IMR-90 (cell line): ENCODE measurements around the gene FAM83C. TPM values are rescaled to one million over a fixed set of nuclear protein-coding genes. Genes with fewer than 3 reads are reported as not detected.

Experiments used
- ATAC-seq: fragments of 200-7000 bp; cut with Tn5 transposase; 2 replicates; pipeline ENCODE4 v1.9.1; 2020; ENCODE audit warnings: low read depth, mild to moderate bottlenecking, moderate library complexity
- BruUV-seq: library from RNA; stranded (reverse); fragments of 400-500 nt; replicated peaks from 2 replicates; lab custom pipeline; 2021; lab: Mats Ljungman, UMichigan
- CTCF ChIA-PET: fragments of 300-600 bp; formaldehyde crosslinking; extraction: SDS; loops from one replicate; lab custom pipeline; 2021; ENCODE audit warnings: antibody characterized with exemption; lab: Yijun Ruan, JAX
- POLR2A ChIA-PET: fragments of 300-600 bp; sonication (Branson Sonifier 250); formaldehyde crosslinking; loops from one replicate; lab custom pipeline; 2022; ENCODE audit warnings: antibody characterized with exemption; ENCODE audit not compliant: unreplicated experiment; lab: Charles Lee
- DNase-seq: peaks from one replicate; pipeline ENCODE4 v3.0.0; 2013
- H2AFZ ChIP-seq: replicated peaks from 2 replicates; pipeline ENCODE3; 2013; ENCODE audit warnings: low read length, mild to moderate bottlenecking; ENCODE audit not compliant: poor library complexity
- H2AK5ac ChIP-seq: 2 replicates; pipeline ENCODE4 v1.6.1; 2013; ENCODE audit warnings: low read depth, low read length, inconsistent platforms
- H2AK9ac ChIP-seq: replicated peaks from 2 replicates; pipeline ENCODE3; 2013; ENCODE audit warnings: mild to moderate bottlenecking, low read depth, low read length, moderate library complexity; ENCODE audit not compliant: poor library complexity
- H2BK120ac ChIP-seq: 2 replicates; pipeline ENCODE4 v1.6.1; 2013; ENCODE audit warnings: low read depth, low read length, inconsistent platforms
- H2BK15ac ChIP-seq: 3 replicates; pipeline ENCODE4 v1.6.1; 2013; ENCODE audit warnings: low read depth, low read length, inconsistent platforms
- H2BK20ac ChIP-seq: 2 replicates; pipeline ENCODE4 v1.6.1; 2013; ENCODE audit warnings: low read depth, mild to moderate bottlenecking, inconsistent platforms, low read length, moderate library complexity
- H2BK5ac ChIP-seq: 2 replicates; pipeline ENCODE4 v1.6.1; 2013; ENCODE audit warnings: mild to moderate bottlenecking, low read depth, low read length, inconsistent platforms; ENCODE audit not compliant: poor library complexity, severe bottlenecking
- H3K14ac ChIP-seq: replicated peaks from 2 replicates; pipeline ENCODE4 v1.6.1; 2013; ENCODE audit warnings: low read depth, low read length, inconsistent platforms
- H3K18ac ChIP-seq: 2 replicates; pipeline ENCODE4 v1.6.1; 2013; ENCODE audit warnings: low read depth, low read length, control low read depth
- H3K23ac ChIP-seq: 2 replicates; pipeline ENCODE4 v1.6.1; 2013; ENCODE audit warnings: low read depth, low read length, inconsistent platforms
- H3K27ac ChIP-seq: 2 replicates; pipeline ENCODE4 v1.5.1; 2013; ENCODE audit warnings: mild to moderate bottlenecking, control low read depth, low read length; ENCODE audit not compliant: insufficient read depth
- H3K27me3 ChIP-seq: 2 replicates; pipeline ENCODE4 v1.6.1; 2013; ENCODE audit warnings: low read length; ENCODE audit not compliant: control insufficient read depth, insufficient read depth
- H3K36me3 ChIP-seq: 2 replicates; pipeline ENCODE4 v1.6.1; 2013; ENCODE audit warnings: low read length, mixed read lengths; ENCODE audit not compliant: control insufficient read depth, insufficient read depth
- H3K4ac ChIP-seq: 2 replicates; pipeline ENCODE4 v1.6.1; 2013; ENCODE audit warnings: low read depth, low read length, inconsistent platforms
- H3K4me1 ChIP-seq: 2 replicates; pipeline ENCODE4 v1.6.1; 2013; ENCODE audit warnings: low read length, mixed read lengths; ENCODE audit not compliant: control insufficient read depth, insufficient read depth
- H3K4me2 ChIP-seq: 2 replicates; pipeline ENCODE4 v1.6.1; 2013; ENCODE audit warnings: low read depth, mild to moderate bottlenecking, control low read depth, low read length, moderate library complexity
- H3K4me3 ChIP-seq: 2 replicates; pipeline ENCODE4 v1.5.1; 2013; ENCODE audit warnings: low read depth, mild to moderate bottlenecking, control low read depth, low read length, moderate library complexity; ENCODE audit not compliant: insufficient read depth
- H3K56ac ChIP-seq: 2 replicates; pipeline ENCODE4 v1.6.1; 2013; ENCODE audit warnings: low read length, inconsistent platforms; ENCODE audit not compliant: insufficient read depth; ENCODE audit errors: extremely low read depth
- H3K79me1 ChIP-seq, 2 experiments: 2 replicates each; pipeline ENCODE4 v1.6.1; 2013; ENCODE audit warnings: low read length in 2 of 2, inconsistent platforms in 1 of 2, low read depth in 1 of 2
- H3K9ac ChIP-seq: 2 replicates; pipeline ENCODE4 v1.6.1; 2013; ENCODE audit warnings: low read depth, low read length, control low read depth
- H3K9me1 ChIP-seq: 2 replicates; pipeline ENCODE4 v1.6.1; 2013; ENCODE audit warnings: low read length, inconsistent platforms; ENCODE audit not compliant: insufficient read depth
- H3K9me3 ChIP-seq: 2 replicates; pipeline ENCODE4 v1.6.1; 2013; ENCODE audit warnings: low read length; ENCODE audit not compliant: control insufficient read depth, insufficient read depth
- H4K20me1 ChIP-seq: 2 replicates; pipeline ENCODE4 v1.6.1; 2013; ENCODE audit warnings: low read length, inconsistent platforms; ENCODE audit not compliant: insufficient read depth
- H4K5ac ChIP-seq: 2 replicates; pipeline ENCODE4 v1.6.1; 2013; ENCODE audit warnings: mild to moderate bottlenecking, low read depth, low read length, control low read depth
- H4K8ac ChIP-seq, 2 experiments: 2 replicates each; pipeline ENCODE4 v1.6.1; 2013; ENCODE audit warnings: low read depth in 2 of 2, low read length in 2 of 2, control low read depth in 1 of 2, inconsistent platforms in 1 of 2
- H4K91ac ChIP-seq: 2 replicates; pipeline ENCODE4 v1.6.1; 2013; ENCODE audit warnings: low read depth, low read length, inconsistent platforms; ENCODE audit not compliant: insufficient read depth
- NFE2L2 ChIP-seq: fragments of 150-350 bp; IDR thresholded peaks from 2 replicates; pipeline ENCODE4 v1.6.1; 2016; ENCODE audit warnings: low read depth, mild to moderate bottlenecking, low read length
- RCOR1 ChIP-seq: IDR thresholded peaks from 2 replicates; pipeline ENCODE4 v1.6.1; 2012; ENCODE audit warnings: mild to moderate bottlenecking, low read length, improper control_type of control experiment; ENCODE audit not compliant: insufficient replicate concordance
- RFX5 ChIP-seq: IDR thresholded peaks from 2 replicates; pipeline ENCODE4 v1.8.0; 2012; ENCODE audit warnings: low read depth, mild to moderate bottlenecking, low read length, moderate library complexity
- WGBS, 2 experiments: methylation state at CpG; one replicate each; pipeline versions ENCODE4 v1.1.5 to v1.1.7; 2013; ENCODE audit warnings: missing lambda C conversion rate in 2 of 2; ENCODE audit not compliant: insufficient read length in 1 of 2; ENCODE audit errors: extremely low coverage in 2 of 2; 5-methylcytosine and 5-hydroxymethylcytosine counted together
- dilution Hi-C: fragments of 300-500 bp; cut with HindIII; formaldehyde crosslinking; loops from one replicate; pipeline ENCODE4 v1.14.3; 2018; ENCODE audit warnings: low sequenced_read_pairs; ENCODE audit not compliant: unreplicated experiment
- in situ Hi-C: fragments of 300-500 bp; cut with MboI; formaldehyde crosslinking; loops from 3 replicates; pipeline ENCODE4 v1.14.3; 2019; ENCODE audit warnings: low sequenced_read_pairs, inconsistent platforms, mixed read lengths
- intact Hi-C: fragments of 100-400 bp; cut with micrococcal nuclease; formaldehyde crosslinking; loops from 2 replicates; pipeline ENCODE4 v1.10.0; 2022
- polyA plus RNA-seq, 3 experiments: library from polyadenylated mRNA; depleted of rRNA; stranded (reverse); fragments of >200 nt; gene quantifications; 2 replicates each; pipeline ENCODE4 v1.2.3, GENCODE V29; 2012; ENCODE audit warnings: low replicate concordance in 1 of 3
- total RNA-seq: library from RNA; depleted of rRNA; stranded (reverse); fragments of >200 nt; gene quantifications from 2 replicates; pipeline ENCODE4 v1.2.3, GENCODE V29; 2012
- TF ChIP-seq, protein P1 (sequence below): fragments of 150-350 bp; IDR thresholded peaks from 2 replicates; pipeline ENCODE4 v1.6.1; 2017; ENCODE audit warnings: mild to moderate bottlenecking, antibody characterized with exemption, low read length, low read depth

FAM83C gene
- total and polyA plus RNA-seq, 2 of the 4 experiments (the other 2 are of a cell fraction) = 0.02 TPM; not detected in 1

DNA sequence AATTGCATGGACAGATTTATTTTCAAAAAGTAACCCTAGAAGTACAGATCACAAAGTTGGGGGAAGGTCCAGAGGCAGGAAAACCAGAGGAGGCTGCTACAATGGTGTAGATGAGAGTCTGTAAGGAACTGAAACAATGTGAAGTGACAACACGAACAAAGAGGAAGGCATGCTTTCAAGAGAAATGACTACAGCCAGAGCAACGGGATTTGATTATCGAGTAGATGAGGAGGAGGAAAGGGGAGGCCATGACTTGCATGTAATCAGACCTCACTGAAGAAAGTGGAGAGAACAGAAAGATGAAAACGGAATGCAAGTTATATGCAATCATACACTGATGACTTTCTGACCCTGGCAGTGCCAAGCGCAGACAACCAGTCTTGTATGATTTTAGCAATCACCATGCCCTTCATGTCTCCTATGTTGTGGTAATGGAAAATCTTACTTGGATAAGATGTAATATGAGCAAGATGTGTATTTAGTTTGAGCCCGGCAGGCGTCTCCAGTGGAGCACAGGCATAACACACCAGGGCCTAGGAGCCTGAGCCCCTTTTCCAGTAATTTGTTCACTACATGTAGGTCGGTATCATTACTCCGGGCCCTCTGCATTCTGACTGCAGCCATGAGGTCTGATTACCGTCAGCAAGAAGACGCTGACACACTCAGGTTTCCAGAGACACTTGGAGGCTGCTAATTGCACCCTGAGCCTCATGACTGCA is 34.0 kb upstream of the FAM83C start:
- peak overlapping the region in 1 of 2 experiments; percentile 58; a peak in 1 of 4 replicates for H4K8ac ChIP-seq
- H3K36me3 ChIP-seq = no peaks in the 10 kb centered on the region
- no peaks in the 10 kb centered on the region for H4K20me1 ChIP-seq
- no peak overlapping the region for H3K4me2 ChIP-seq
- H3K27me3 ChIP-seq = no peaks in the 10 kb centered on the region
- no peaks in the 10 kb centered on the region for H3K9me3 ChIP-seq
- H3K18ac ChIP-seq = peak overlapping the region; percentile 17; the same call in 1 of the 2 replicates
- TF ChIP-seq, protein P1, sequence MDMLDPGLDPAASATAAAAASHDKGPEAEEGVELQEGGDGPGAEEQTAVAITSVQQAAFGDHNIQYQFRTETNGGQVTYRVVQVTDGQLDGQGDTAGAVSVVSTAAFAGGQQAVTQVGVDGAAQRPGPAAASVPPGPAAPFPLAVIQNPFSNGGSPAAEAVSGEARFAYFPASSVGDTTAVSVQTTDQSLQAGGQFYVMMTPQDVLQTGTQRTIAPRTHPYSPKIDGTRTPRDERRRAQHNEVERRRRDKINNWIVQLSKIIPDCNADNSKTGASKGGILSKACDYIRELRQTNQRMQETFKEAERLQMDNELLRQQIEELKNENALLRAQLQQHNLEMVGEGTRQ = no peak
- no peak for TF ChIP-seq RCOR1
- TF ChIP-seq RFX5 = no peak
- TF ChIP-seq NFE2L2 = no peak
- no peak overlapping the region for H3K56ac ChIP-seq
- H2BK20ac ChIP-seq = peak overlapping the region; percentile 61; the same call in 1 of the 2 replicates
- H3K23ac ChIP-seq = peak overlapping the region; percentile 18; the same call in 1 of the 2 replicates
- dilution Hi-C loops = no loop called here
- peak overlapping the region; percentile 21; the same call in 1 of the 2 replicates for H4K91ac ChIP-seq
- ChIA-PET CTCF (no interaction called here), POLR2A (no interaction called here)
- peak overlapping the region; percentile 61 for H3K4ac ChIP-seq
- peak overlapping the region; percentile 51; the same call in 2 of the 3 replicates for H2BK15ac ChIP-seq
- H2AFZ ChIP-seq = no peak overlapping the region
- 93% methylated on average over 6 of the region's 11 CpGs; no CpG with 5 or more reads in 1 of the 2 experiments for WGBS, 2 experiments
- intact Hi-C loops = no loop called here
- DNase-seq = no peak
- H2BK120ac ChIP-seq = peak overlapping the region; percentile 67
- peaks cover 14% of the 10 kb centered on the region for H3K4me1 ChIP-seq
- in situ Hi-C loops = no loop called here
- no peak overlapping the region for H3K9ac ChIP-seq
- peaks cover 0 to 36% of the 10 kb centered on the region in 2 experiments; a peak in 2 of 4 replicates for H3K79me1 ChIP-seq
- peak overlapping the region; percentile 71 for H2AK5ac ChIP-seq
- no TSS peak for BruUV-seq
- H3K27ac ChIP-seq = no peak overlapping the region
- H3K9me1 ChIP-seq = peaks cover 23% of the 10 kb centered on the region
- peak overlapping the region; percentile 3; the same call in 1 of the 2 replicates for H3K14ac ChIP-seq
- ATAC-seq = no peak
- H3K4me3 ChIP-seq = no peak overlapping the region
- no peak overlapping the region for H2AK9ac ChIP-seq
- H2BK5ac ChIP-seq = no peak overlapping the region
- H4K5ac ChIP-seq = peak overlapping the region; percentile 30
